Activated naive CD8-positive, alpha-beta T cell treated with anti-CD3 and anti-CD28 coated beads, Interleukin-2, amount 50 U/mL, for 16 hours (primary cell): ENCODE data around the gene LRRC8D.

ENCODE experiments used
- DNase-seq: peaks from one replicate; pipeline ENCODE4 v3.0.0-alpha.2; 2020; ENCODE audit warnings: low read depth, low spot score

The LRRC8D gene

GRCh38 chr1:89894210-89895201 is 73.7 kb downstream of the LRRC8D start:
- no peak for DNase-seq

GRCh38 chr1:89896105-89896942 is 75.5 kb downstream of the LRRC8D start:
- no peak for DNase-seq

DNA sequence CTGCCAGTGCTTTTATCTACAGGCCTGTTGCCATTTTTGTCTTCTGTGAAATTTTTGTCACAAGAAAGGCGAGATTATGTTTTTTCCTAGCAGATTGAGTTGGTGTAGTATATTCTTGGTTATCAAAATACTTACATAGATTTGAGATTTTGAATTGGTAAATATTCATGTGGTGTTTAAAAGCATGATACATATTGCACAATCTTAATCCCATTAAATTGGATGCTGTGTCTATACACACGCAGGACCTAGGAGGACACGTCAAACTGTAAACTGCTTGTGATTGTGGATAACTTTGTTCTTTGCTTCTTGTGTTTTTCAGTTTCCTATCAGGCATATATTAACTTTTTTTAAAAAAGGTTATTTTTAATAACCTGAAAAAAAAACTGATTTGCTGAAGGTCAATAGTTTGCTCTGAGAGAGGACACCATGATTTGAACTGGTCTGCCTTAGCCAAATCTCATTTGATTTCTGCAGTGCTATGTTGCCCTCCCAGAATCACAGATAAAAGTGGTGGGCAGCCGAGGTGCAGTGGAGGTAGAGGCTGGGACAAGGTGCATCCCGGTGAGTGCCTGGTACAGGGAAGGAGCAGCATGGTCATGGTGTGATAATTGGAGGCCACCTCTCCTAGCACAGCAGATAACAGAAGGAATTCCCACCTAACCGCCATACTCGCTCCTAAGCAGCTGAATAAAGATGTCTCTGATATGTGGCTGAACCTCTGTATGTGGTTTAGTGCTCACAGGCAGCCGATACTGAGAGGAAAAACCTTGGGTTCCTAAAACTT is 76.7 kb downstream of the LRRC8D start:
- no peak for DNase-seq

DNA sequence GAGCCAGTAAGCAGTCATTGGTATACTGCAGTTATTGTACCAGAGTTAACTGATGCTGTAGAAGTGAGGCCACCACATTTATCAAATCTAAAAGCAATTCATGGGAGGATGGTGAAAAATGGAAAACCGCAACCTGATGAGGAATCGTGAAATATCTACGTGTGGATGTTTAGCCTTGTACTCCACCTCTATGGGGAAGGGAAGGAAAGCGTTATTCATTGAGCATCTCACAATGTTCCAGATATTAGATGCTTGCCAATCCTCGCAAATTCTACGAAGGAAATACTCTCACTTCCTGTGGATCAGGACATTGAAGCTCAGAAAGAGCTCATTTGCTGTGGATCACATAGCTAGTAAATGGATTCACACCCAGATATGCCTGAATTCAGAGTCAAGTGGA is 77.3 kb downstream of the LRRC8D start:
- no peak for DNase-seq

DNA sequence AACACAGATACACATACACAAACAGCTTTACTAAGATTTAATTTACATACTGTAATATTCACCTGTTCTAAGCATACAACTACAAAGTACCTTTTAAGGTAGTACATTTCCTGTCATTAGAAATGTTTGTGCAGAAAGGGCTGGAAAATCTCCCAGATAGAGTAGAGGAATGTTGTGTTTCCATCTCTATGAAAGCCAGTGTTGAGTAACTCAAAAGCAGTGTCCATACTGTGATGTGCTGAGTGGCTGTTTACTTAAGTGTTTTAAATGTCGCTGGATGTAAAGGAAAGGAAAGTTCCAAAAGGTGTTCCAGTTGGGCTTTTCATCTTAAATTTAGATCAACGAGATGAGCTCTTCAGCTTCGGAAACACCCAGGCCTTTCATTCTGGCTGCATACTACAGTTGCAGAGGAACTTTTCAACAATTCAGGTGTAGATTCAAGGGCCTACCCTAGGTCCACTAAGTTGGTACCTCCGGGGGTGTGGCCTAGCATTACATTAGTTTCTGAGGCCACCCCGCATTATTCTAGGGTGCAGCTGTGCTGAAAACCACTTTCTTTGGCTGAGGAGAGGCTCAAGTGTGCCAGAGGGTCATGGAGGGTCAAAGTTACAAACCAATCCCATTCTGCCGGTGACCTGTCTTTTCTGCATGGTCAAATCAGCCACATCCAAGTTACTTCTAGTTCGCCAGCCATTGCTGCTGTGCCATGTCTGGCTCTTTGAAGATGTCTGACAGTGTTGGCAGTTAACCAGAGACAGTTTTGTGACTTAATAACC is 78.1 kb downstream of the LRRC8D start:
- no peak for DNase-seq

GRCh38 chr1:89900323-89900722 is 79.5 kb downstream of the LRRC8D start:
- no peak for DNase-seq

DNA sequence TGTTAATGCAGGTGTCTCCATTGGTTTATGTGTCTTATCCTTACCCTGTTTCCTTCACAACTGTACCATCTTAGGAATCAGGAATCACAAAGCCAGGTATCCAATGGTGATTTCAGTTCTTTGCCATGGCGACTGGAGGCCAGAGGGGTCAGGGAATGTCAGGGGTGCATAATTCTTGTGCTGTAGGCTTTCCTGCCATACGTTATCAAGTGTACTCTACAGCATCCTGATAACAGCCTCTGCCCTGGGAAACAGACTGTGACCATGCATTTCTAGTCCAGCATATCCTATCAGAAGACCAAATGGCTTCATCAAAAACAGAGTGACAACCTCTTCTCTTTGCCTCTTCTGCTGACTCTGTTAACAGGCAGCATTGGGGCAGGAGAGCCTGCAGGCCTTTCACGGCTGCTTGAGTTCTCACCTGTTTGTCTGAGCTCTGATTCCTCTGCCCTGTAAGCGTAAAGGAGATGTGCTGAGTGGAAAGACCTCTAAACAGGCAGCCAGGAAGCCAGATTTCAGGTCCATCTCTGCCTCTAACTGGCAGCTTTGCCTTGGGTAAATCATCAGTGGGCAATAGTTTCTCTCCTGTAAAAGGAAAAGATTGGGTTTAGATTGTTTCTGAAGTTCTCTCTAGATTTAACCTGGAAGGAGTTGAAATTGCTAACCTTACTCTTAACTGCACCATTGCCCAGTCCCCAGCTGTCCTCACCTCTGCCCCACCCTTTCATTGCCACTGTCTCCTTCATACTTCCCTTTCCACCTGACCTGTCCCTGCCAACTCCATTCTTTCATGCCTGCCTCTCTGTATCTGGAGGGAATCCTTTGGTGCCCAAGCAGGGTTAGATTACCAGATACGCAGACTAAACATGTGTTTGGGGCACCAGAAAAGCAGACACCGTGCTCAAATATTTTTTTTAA is 80.2 kb downstream of the LRRC8D start:
- no peak for DNase-seq

- no peak for DNase-seq
Measured at GRCh38 chr1:89901957-89902669, 81.3 kb downstream of the LRRC8D start.

DNA sequence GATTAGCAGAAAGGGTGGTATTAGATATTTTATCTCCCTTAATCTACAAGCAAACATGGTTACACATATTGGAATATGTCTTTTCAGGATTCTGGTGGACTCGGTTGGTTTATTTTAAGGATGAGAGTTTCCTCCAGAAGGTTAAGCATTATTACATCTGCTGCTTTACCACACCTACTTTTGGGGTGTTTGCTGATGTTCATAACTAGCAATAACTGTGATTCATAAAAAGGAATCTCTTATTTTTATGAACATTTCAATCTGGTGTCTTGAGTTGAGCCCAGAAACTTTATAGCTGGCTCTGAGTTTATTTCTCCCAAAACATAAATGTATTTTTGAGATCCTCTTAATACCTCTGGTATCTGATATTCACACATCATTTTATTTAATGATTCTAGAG is 82.7 kb downstream of the LRRC8D start:
- DNase-seq: no peak

GRCh38 chr1:89904219-89904980 is 83.6 kb downstream of the LRRC8D start:
- DNase-seq: no peak

- DNase-seq: no peak
Measured at GRCh38 chr1:89905395-89906058, 84.7 kb downstream of the LRRC8D start.

DNA sequence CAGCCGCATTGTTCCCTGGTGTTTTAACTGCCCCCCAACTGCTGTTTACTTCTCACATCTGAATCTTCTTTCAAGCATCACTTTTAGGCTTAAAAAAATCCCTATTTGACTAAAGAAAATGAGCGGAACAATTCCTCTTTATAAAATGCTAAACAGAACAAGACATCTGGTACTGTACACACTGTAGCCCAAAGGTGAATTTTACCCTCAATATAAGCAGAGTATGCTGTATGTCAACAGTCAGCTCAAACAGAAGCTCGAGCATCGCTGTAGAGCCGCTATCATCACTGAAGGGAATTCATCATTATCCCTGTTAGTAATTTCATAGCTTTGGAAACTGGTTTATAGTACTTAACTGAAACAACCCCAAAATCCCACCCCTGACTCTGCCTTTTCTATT is 85.3 kb downstream of the LRRC8D start:
- DNase-seq: no peak

- DNase-seq: no peak
Measured at GRCh38 chr1:89907727-89908212, 86.9 kb downstream of the LRRC8D start.

GRCh38 chr1:89908273-89908671 is 87.4 kb downstream of the LRRC8D start:
- DNase-seq: no peak

- DNase-seq: no peak
Measured at GRCh38 chr1:89908672-89909436, 88.0 kb downstream of the LRRC8D start.

GRCh38 chr1:89910268-89910667 is 89.4 kb downstream of the LRRC8D start:
- DNase-seq: no peak

- no peak for DNase-seq
Measured at GRCh38 chr1:89910780-89911179, 89.9 kb downstream of the LRRC8D start.
